Natural killer cell (primary cell): ENCODE data around the gene RGS9. TPM values are rescaled to one million over a fixed set of nuclear protein-coding genes. Genes with fewer than 3 reads are reported as not detected.

Experiments used
- ATAC-seq, 3 donors: fragments of 150-1000 bp in 2 of 3; fragments of 200-7000 bp in 1 of 3; cut with Tn5 transposase; 1 replicate in 1 of 3; 2 replicates in 2 of 3; pipeline ENCODE4 v1.10.0; 2021; ENCODE audit warnings: mild to moderate bottlenecking in 2 of 3, moderate library complexity in 2 of 3
- DNase-seq, 2 donors: peaks; one replicate each; pipeline versions ENCODE4 v3.0.0 to v3.0.0-alpha.2; 2013 to 2021; ENCODE audit warnings: mixed read lengths in 1 of 2
- H3K27ac ChIP-seq: one replicate; pipeline ENCODE4 v1.5.1; 2013; ENCODE audit warnings: mild to moderate bottlenecking, low read length
- H3K27me3 ChIP-seq: one replicate; pipeline ENCODE4 v1.6.1; 2013; ENCODE audit warnings: low read length; ENCODE audit not compliant: control insufficient read depth, insufficient read depth
- H3K36me3 ChIP-seq: one replicate; pipeline ENCODE4 v1.6.1; 2013; ENCODE audit warnings: low read length; ENCODE audit not compliant: control insufficient read depth, insufficient read depth
- H3K4me1 ChIP-seq: one replicate; pipeline ENCODE4 v1.6.1; 2013; ENCODE audit warnings: low read length; ENCODE audit not compliant: control insufficient read depth, insufficient read depth
- H3K4me3 ChIP-seq: one replicate; pipeline ENCODE4 v1.5.1; 2013; ENCODE audit warnings: low read length
- H3K9me3 ChIP-seq: one replicate; pipeline ENCODE4 v1.6.1; 2013; ENCODE audit warnings: low read length; ENCODE audit not compliant: control insufficient read depth, insufficient read depth
- H3K27ac Mint-ChIP-seq, 2 donors: one replicate each; pipeline ENCODE4 v1.8.0; 2022; ENCODE audit warnings: mild to moderate bottlenecking in 2 of 2, mixed read lengths in 2 of 2, moderate library complexity in 1 of 2
- H3K27me3 Mint-ChIP-seq, 2 donors: one replicate each; pipeline ENCODE4 v1.8.0; 2022; ENCODE audit warnings: low read depth in 2 of 2, mixed read lengths in 2 of 2
- H3K36me3 Mint-ChIP-seq: one replicate; pipeline ENCODE4 v1.8.0; 2022; ENCODE audit warnings: mixed read lengths
- H3K4me1 Mint-ChIP-seq, 2 donors: one replicate each; pipeline ENCODE4 v1.8.0; 2022; ENCODE audit warnings: mixed read lengths in 2 of 2
- H3K4me3 Mint-ChIP-seq: one replicate; pipeline ENCODE4 v1.8.0; 2022; ENCODE audit warnings: mild to moderate bottlenecking, moderate library complexity, mixed read lengths
- H3K9me3 Mint-ChIP-seq, 2 donors: one replicate each; pipeline ENCODE4 v1.8.0; 2022; ENCODE audit warnings: mixed read lengths in 2 of 2
- CTCF ChIP-seq: fragments of 200-600 bp; IDR thresholded peaks from one replicate; pipeline ENCODE4 v1.8.0; 2022; ENCODE audit warnings: antibody characterized with exemption
- WGBS: methylation state at CpG from one replicate; pipeline ENCODE4 v1.1.7; 2013; ENCODE audit warnings: missing lambda C conversion rate; ENCODE audit not compliant: insufficient coverage; 5-methylcytosine and 5-hydroxymethylcytosine counted together
- intact Hi-C: fragments of 100-400 bp; cut with micrococcal nuclease; formaldehyde crosslinking; loops from one replicate; pipeline ENCODE4 v1.14.2; 2022
- total RNA-seq, 4 donors: library from RNA; stranded (reverse); fragments of 120-200 nt in 1 of 4; gene quantifications; one replicate each; pipeline versions ENCODE4 v1.2.3 to v1.2.4, GENCODE V29; 2013 to 2022

Gene RGS9
- total RNA-seq, 3 donors from 2014 or later (not counting 1 experiment from before 2014, with no cell fraction given) = 25.0 to 47.3 (median 37.2) TPM

- H3K36me3 Mint-ChIP-seq = no peaks in the 10 kb centered on the region
- WGBS = 62% methylated on average over 9 of the region's 9 CpGs
- no peaks in the 10 kb centered on the region for H3K27me3 ChIP-seq
- no peak overlapping the region for H3K4me3 ChIP-seq
- H3K9me3 ChIP-seq = no peaks in the 10 kb centered on the region
- no peak overlapping the region for H3K27ac ChIP-seq
- intact Hi-C loops = no loop called here
- H3K4me1 ChIP-seq = no peaks in the 10 kb centered on the region
- DNase-seq (no peak), ATAC-seq (no peak)
- no peaks in the 10 kb centered on the region for H3K4me1 Mint-ChIP-seq
- no peak overlapping the region for H3K27ac Mint-ChIP-seq
- H3K36me3 ChIP-seq = no peaks in the 10 kb centered on the region
- no peaks in the 10 kb centered on the region for H3K9me3 Mint-ChIP-seq
- H3K27me3 Mint-ChIP-seq = peaks cover 27 to 54% of the 10 kb centered on the region in 2 donors
- no peak for TF ChIP-seq CTCF
- H3K4me3 Mint-ChIP-seq = no peak overlapping the region
These were observed 106.9 kb downstream of the RGS9 start for GRCh38 chr17:65243838-65244625.

GRCh38 chr17:65246252-65246651 lies 109.1 kb downstream of the RGS9 start:
- H3K27ac Mint-ChIP-seq = no peak overlapping the region
- 12% methylated on average over 4 of the region's 4 CpGs for WGBS
- DNase-seq (no peak), ATAC-seq (no peak)
- TF ChIP-seq CTCF = no peak
- H3K4me1 ChIP-seq = no peaks in the 10 kb centered on the region
- H3K27me3 Mint-ChIP-seq = peaks cover 35 to 50% of the 10 kb centered on the region in 2 donors
- H3K4me3 ChIP-seq = no peak overlapping the region
- no peaks in the 10 kb centered on the region for H3K27me3 ChIP-seq
- H3K36me3 ChIP-seq = no peaks in the 10 kb centered on the region
- H3K4me3 Mint-ChIP-seq = no peak overlapping the region
- H3K4me1 Mint-ChIP-seq = no peaks in the 10 kb centered on the region
- H3K36me3 Mint-ChIP-seq = no peaks in the 10 kb centered on the region
- no peak overlapping the region for H3K27ac ChIP-seq
- H3K9me3 Mint-ChIP-seq = no peaks in the 10 kb centered on the region
- intact Hi-C loops = no loop called here
- H3K9me3 ChIP-seq = no peaks in the 10 kb centered on the region

- H3K27ac Mint-ChIP-seq = no peak overlapping the region
- peaks cover 38 to 41% of the 10 kb centered on the region in 2 donors for H3K27me3 Mint-ChIP-seq
- intact Hi-C loops = no loop called here
- H3K27ac ChIP-seq = no peak overlapping the region
- WGBS = 100% methylated on average over 2 of the region's 2 CpGs
- no peak for TF ChIP-seq CTCF
- ATAC-seq (no peak), DNase-seq (no peak)
- H3K4me3 Mint-ChIP-seq = no peak overlapping the region
- no peaks in the 10 kb centered on the region for H3K9me3 ChIP-seq
- H3K9me3 Mint-ChIP-seq = no peaks in the 10 kb centered on the region
- no peaks in the 10 kb centered on the region for H3K4me1 ChIP-seq
- peaks cover 2% of the 10 kb centered on the region for H3K27me3 ChIP-seq
- H3K36me3 Mint-ChIP-seq = no peaks in the 10 kb centered on the region
- H3K36me3 ChIP-seq = no peaks in the 10 kb centered on the region
- no peak overlapping the region for H3K4me3 ChIP-seq
- no peaks in the 10 kb centered on the region for H3K4me1 Mint-ChIP-seq
These were observed 112.6 kb downstream of the RGS9 start for GRCh38 chr17:65249774-65250173.

GRCh38 chr17:65254166-65254565 lies 117.0 kb downstream of the RGS9 start:
- 67% methylated on average over 1 of the region's 1 CpG for WGBS
- TF ChIP-seq CTCF = no peak
- H3K27ac Mint-ChIP-seq = no peak overlapping the region
- H3K4me1 Mint-ChIP-seq = no peaks in the 10 kb centered on the region
- no peak for DNase-seq
- Histone ChIP-seq H3K4me1 (no peaks in the 10 kb centered on the region), H3K27me3 (peaks cover 2% of the 10 kb centered on the region), H3K4me3 (no peak overlapping the region), H3K27ac (no peak overlapping the region), H3K9me3 (peaks cover 4% of the 10 kb centered on the region), H3K36me3 (no peaks in the 10 kb centered on the region)
- intact Hi-C loops = no loop called here
- H3K4me3 Mint-ChIP-seq = no peak overlapping the region
- peaks cover 2% of the 10 kb centered on the region in 2 donors for H3K9me3 Mint-ChIP-seq
- peaks cover 23 to 29% of the 10 kb centered on the region in 2 donors for H3K27me3 Mint-ChIP-seq
- no peak for ATAC-seq
- no peaks in the 10 kb centered on the region for H3K36me3 Mint-ChIP-seq
